T-cell (primary cell): ENCODE results near the gene KRTAP10-9. TPM values are rescaled to one million over a fixed set of nuclear protein-coding genes. Genes with fewer than 3 reads are reported as not detected.

Experiments
- ATAC-seq, 4 experiments: fragments of 200-7000 bp in 3 of 4; fragments of 150-1000 bp in 1 of 4; cut with Tn5 transposase; replicated peaks in 1 of 4; 1 replicate in 3 of 4; 2 replicates in 1 of 4; pipeline ENCODE4 v1.10.0; 2021; ENCODE audit warnings: moderate library complexity in 3 of 4, mild to moderate bottlenecking in 2 of 4, moderate number of reproducible peaks in 1 of 4
- CTCF ChIA-PET, 2 donors: fragments of 300-600 bp; sonication (Branson Sonifier 250); formaldehyde crosslinking; loops; one replicate each; lab custom pipeline; 2022; ENCODE audit warnings: antibody characterized with exemption in 2 of 2; lab: Charles Lee
- POLR2A ChIA-PET, 2 donors: fragments of 300-600 bp; sonication (Branson Sonifier 250); formaldehyde crosslinking; loops; one replicate each; lab custom pipeline; 2022; ENCODE audit warnings: antibody characterized with exemption in 2 of 2; lab: Charles Lee
- DNase-seq, 35 experiments: peaks; one replicate each; pipeline versions ENCODE4 v3.0.0 to v3.0.0-alpha.2; 2013 to 2023
- H3K27ac ChIP-seq: one replicate; pipeline ENCODE4 v1.5.1; 2013; ENCODE audit warnings: low read length
- H3K27me3 ChIP-seq, 2 experiments: replicated peaks in 1 of 2; 1 replicate in 1 of 2; 2 replicates in 1 of 2; pipeline versions ENCODE4 v1.6.1 to v1.7.0; 2013; ENCODE audit warnings: low read length in 1 of 2, mixed read lengths in 1 of 2; ENCODE audit not compliant: control insufficient read depth in 2 of 2, insufficient read depth in 2 of 2; ENCODE audit errors: extremely low read depth in 1 of 2
- H3K36me3 ChIP-seq, 2 donors: 1 replicate in 1 of 2; 2 replicates in 1 of 2; pipeline versions ENCODE4 v1.6.1 to v1.7.0; 2013; ENCODE audit warnings: low read length in 1 of 2; ENCODE audit not compliant: control insufficient read depth in 2 of 2, insufficient read depth in 1 of 2; ENCODE audit errors: extremely low read depth in 1 of 2
- H3K4me1 ChIP-seq, 2 experiments: 1 replicate in 1 of 2; 2 replicates in 1 of 2; pipeline versions ENCODE4 v1.6.1 to v1.7.0; 2013; ENCODE audit warnings: low read length in 2 of 2, mixed read lengths in 1 of 2; ENCODE audit not compliant: insufficient read depth in 2 of 2, control insufficient read depth in 1 of 2; ENCODE audit errors: extremely low read depth in 1 of 2
- H3K4me3 ChIP-seq, 2 donors: 1 replicate in 1 of 2; 2 replicates in 1 of 2; pipeline versions ENCODE4 v1.5.1 to v1.7.0; 2013; ENCODE audit warnings: mild to moderate bottlenecking in 2 of 2, low read length in 1 of 2, moderate library complexity in 1 of 2; ENCODE audit not compliant: control insufficient read depth in 1 of 2; ENCODE audit errors: extremely low read depth in 1 of 2
- H3K9me3 ChIP-seq: 2 replicates; pipeline ENCODE4 v1.7.0; 2013
- H3K27ac Mint-ChIP-seq, 2 donors: one replicate each; pipeline ENCODE4 v1.8.0; 2020 to 2021; ENCODE audit warnings: mild to moderate bottlenecking in 2 of 2, mixed read lengths in 2 of 2
- H3K27me3 Mint-ChIP-seq, 2 donors: one replicate each; pipeline ENCODE4 v1.8.0; 2021 to 2022; ENCODE audit warnings: mixed read lengths in 2 of 2
- H3K36me3 Mint-ChIP-seq: one replicate; pipeline ENCODE4 v1.8.0; 2021; ENCODE audit warnings: mixed read lengths
- H3K4me1 Mint-ChIP-seq, 3 donors: one replicate each; pipeline ENCODE4 v1.8.0; 2020 to 2022; ENCODE audit warnings: mixed read lengths in 3 of 3, mild to moderate bottlenecking in 1 of 3
- H3K4me3 Mint-ChIP-seq, 3 donors: one replicate each; pipeline ENCODE4 v1.8.0; 2020 to 2022; ENCODE audit warnings: mild to moderate bottlenecking in 3 of 3, mixed read lengths in 3 of 3, moderate library complexity in 3 of 3
- H3K9me3 Mint-ChIP-seq, 3 donors: one replicate each; pipeline ENCODE4 v1.8.0; 2020 to 2022; ENCODE audit warnings: mixed read lengths in 3 of 3
- WGBS: methylation state at CpG from one replicate; pipeline ENCODE4 v1.1.5; 2013; ENCODE audit warnings: missing lambda C conversion rate; ENCODE audit not compliant: insufficient coverage; 5-methylcytosine and 5-hydroxymethylcytosine counted together
- total RNA-seq, 35 experiments: library from RNA in 6 of 35; stranded (reverse) in 6 of 35; fragments of 120-200 nt in 1 of 35; gene quantifications; one replicate each; pipeline versions ENCODE4 v1.2.1 to v1.2.4 and lab custom pipeline; 2013 to 2026

The KRTAP10-9 gene
- total RNA-seq, 5 donors from 2014 or later (not counting 1 experiment from before 2014, with no cell fraction given): not detected

- Mint-ChIP-seq H3K27ac (no peak overlapping the region), H3K4me3 (no peak overlapping the region), H3K9me3 (peaks cover 4 to 9% (median 4%) of the 10 kb centered on the region in 3 donors), H3K36me3 (peaks cover 2% of the 10 kb centered on the region), H3K27me3 (peaks cover 3 to 16% of the 10 kb centered on the region in 2 donors), H3K4me1 (peaks cover 0 to 2% (median 0%) of the 10 kb centered on the region in 3 donors)
- ChIA-PET POLR2A (no interaction called here), CTCF (interaction anchor here in 1 of 2 donors (0.5 kb wide), 1 partner anchor 37 kb away, joined by 4 read pairs; no protein-coding TSS in a partner anchor)
- H3K27me3 ChIP-seq: peaks cover 0 to 25% of the 10 kb centered on the region in 2 experiments
- no peak overlapping the region for H3K27ac ChIP-seq
- no peak for DNase-seq
- WGBS: 86% methylated on average over 17 of the region's 20 CpGs
- peaks cover 0 to 2% of the 10 kb centered on the region in 2 experiments for H3K4me1 ChIP-seq
- H3K4me3 ChIP-seq: no peak overlapping the region
- H3K36me3 ChIP-seq: no peaks in the 10 kb centered on the region
- no peaks in the 10 kb centered on the region for H3K9me3 ChIP-seq
- ATAC-seq: no peak
Observed at GRCh38 chr21:44593598-44594405, 33.1 kb upstream of the KRTAP10-9 start.

GRCh38 chr21:44594406-44594916 is 32.4 kb upstream of the KRTAP10-9 start:
- WGBS: 85% methylated on average over 8 of the region's 12 CpGs
- H3K27ac Mint-ChIP-seq: no peak overlapping the region

GRCh38 chr21:44595524-44595923 is 31.4 kb upstream of the KRTAP10-9 start:
- no peak overlapping the region for H3K4me3 ChIP-seq
- Mint-ChIP-seq H3K4me1 (peaks cover 0 to 2% (median 0%) of the 10 kb centered on the region in 3 donors), H3K4me3 (no peak overlapping the region), H3K27ac (no peak overlapping the region), H3K36me3 (peaks cover 3% of the 10 kb centered on the region), H3K27me3 (peaks cover 3 to 11% of the 10 kb centered on the region in 2 donors), H3K9me3 (peaks cover 5 to 10% (median 6%) of the 10 kb centered on the region in 3 donors)
- POLR2A ChIA-PET: no interaction called here
- no peaks in the 10 kb centered on the region for H3K36me3 ChIP-seq
- no peak for ATAC-seq
- CTCF ChIA-PET: no interaction called here
- peaks cover 0 to 14% of the 10 kb centered on the region in 2 experiments for H3K27me3 ChIP-seq
- WGBS: 86% methylated on average over 2 of the region's 6 CpGs
- H3K27ac ChIP-seq: no peak overlapping the region
- DNase-seq: no peak
- H3K9me3 ChIP-seq: no peaks in the 10 kb centered on the region
- H3K4me1 ChIP-seq: peaks cover 0 to 2% of the 10 kb centered on the region in 2 experiments

More at GRCh38 chr21:44594406-44594916, 32.4 kb upstream of the KRTAP10-9 start:
- Mint-ChIP-seq H3K9me3 (peaks cover 5 to 10% (median 6%) of the 10 kb centered on the region in 3 donors), H3K4me3 (no peak overlapping the region), H3K36me3 (peaks cover 3% of the 10 kb centered on the region), H3K27me3 (peaks cover 3 to 13% of the 10 kb centered on the region in 2 donors), H3K4me1 (peaks cover 0 to 2% (median 0%) of the 10 kb centered on the region in 3 donors)
- Histone ChIP-seq H3K9me3 (no peaks in the 10 kb centered on the region), H3K36me3 (no peaks in the 10 kb centered on the region), H3K27ac (no peak overlapping the region), H3K4me3 (no peak overlapping the region), H3K27me3 (peaks cover 0 to 22% of the 10 kb centered on the region in 2 experiments), H3K4me1 (peaks cover 0 to 2% of the 10 kb centered on the region in 2 experiments)
- ChIA-PET POLR2A (no interaction called here), CTCF (no interaction called here)
- DNase-seq (no peak), ATAC-seq (no peak)

GRCh38 chr21:44596068-44596725 is 30.7 kb upstream of the KRTAP10-9 start:
- POLR2A ChIA-PET: no interaction called here
- Mint-ChIP-seq H3K9me3 (peaks cover 5 to 10% (median 6%) of the 10 kb centered on the region in 3 donors), H3K36me3 (peaks cover 3% of the 10 kb centered on the region), H3K27ac (no peak overlapping the region), H3K4me1 (peaks cover 0 to 2% (median 0%) of the 10 kb centered on the region in 3 donors), H3K4me3 (no peak overlapping the region), H3K27me3 (peaks cover 3 to 11% of the 10 kb centered on the region in 2 donors)
- CTCF ChIA-PET: no interaction called here
- Histone ChIP-seq H3K27ac (no peak overlapping the region), H3K4me3 (no peak overlapping the region), H3K9me3 (no peaks in the 10 kb centered on the region), H3K4me1 (peaks cover 0 to 2% of the 10 kb centered on the region in 2 experiments), H3K36me3 (no peaks in the 10 kb centered on the region), H3K27me3 (peaks cover 0 to 14% of the 10 kb centered on the region in 2 experiments)
- DNase-seq (no peak), ATAC-seq (no peak)
- 73% methylated on average over 6 of the region's 9 CpGs for WGBS

- peaks cover 3% of the 10 kb centered on the region for H3K36me3 Mint-ChIP-seq
- H3K4me1 Mint-ChIP-seq: peaks cover 0 to 5% (median 2%) of the 10 kb centered on the region in 3 donors
- Histone ChIP-seq H3K36me3 (no peaks in the 10 kb centered on the region), H3K4me3 (no peak overlapping the region), H3K4me1 (peaks cover 0 to 2% of the 10 kb centered on the region in 2 experiments), H3K9me3 (no peaks in the 10 kb centered on the region), H3K27me3 (peaks cover 0 to 21% of the 10 kb centered on the region in 2 experiments), H3K27ac (no peak overlapping the region)
- no peak overlapping the region for H3K27ac Mint-ChIP-seq
- ChIA-PET CTCF (no interaction called here), POLR2A (no interaction called here)
- H3K27me3 Mint-ChIP-seq: peaks cover 0 to 13% of the 10 kb centered on the region in 2 donors
- H3K9me3 Mint-ChIP-seq: peaks cover 5 to 10% (median 6%) of the 10 kb centered on the region in 3 donors
- WGBS: 74% methylated on average over 4 of the region's 11 CpGs
- ATAC-seq (no peak), DNase-seq (no peak)
- H3K4me3 Mint-ChIP-seq: no peak overlapping the region
Observed at GRCh38 chr21:44598061-44598460, 28.8 kb upstream of the KRTAP10-9 start.
